ENCODE data around the gene SPTBN5.

- TF ChIP-seq REST (IDR thresholded peaks at IDR 0.05; ENCODE audit: unreplicated experiment) = no peak
- TF ChIP-seq POLR2AphosphoS5 (IDR thresholded peaks at IDR 0.05; ENCODE audit: low read depth) = no peak
- no peak for TF ChIP-seq CTCF (conservative IDR thresholded peaks at IDR 0.05; ENCODE audit: low read depth in 2 of 2)
- TF ChIP-seq EZH2 (IDR thresholded peaks at IDR 0.05; ENCODE audit: low read depth, unreplicated experiment) = no peak
Observed at GRCh38 chr15:41810651-41811431, 83.0 kb downstream of the SPTBN5 start.
